Endothelial cell of umbilical vein (primary cell): Measurements from ENCODE around the gene TCERG1L.

Experiments used
- JUN ChIP-seq: IDR thresholded peaks from 2 replicates; pipeline ENCODE4 v1.6.1; 2011; ENCODE audit warnings: borderline replicate concordance, low read depth; ENCODE audit not compliant: insufficient read length, insufficient read depth
- POLR2AphosphoS5 ChIP-seq: IDR thresholded peaks from 2 replicates; pipeline ENCODE4 v1.6.1; 2012; ENCODE audit warnings: low read depth, mild to moderate bottlenecking, control low read depth, low read length, moderate library complexity; ENCODE audit not compliant: insufficient read depth
- TF ChIP-seq, protein P1 (sequence below), 2 donors: IDR thresholded peaks; 1 replicate in 1 of 2; 2 replicates in 1 of 2; pipeline ENCODE4 v1.5.1; 2011; ENCODE audit warnings: low read length in 2 of 2, mild to moderate bottlenecking in 2 of 2, moderate library complexity in 2 of 2, control low read depth in 1 of 2, inconsistent platforms in 1 of 2, low read depth in 1 of 2; ENCODE audit not compliant: insufficient read depth in 1 of 2; ENCODE audit errors: extremely low read depth in 1 of 2
- TF ChIP-seq, protein P2 (sequence below): IDR thresholded peaks from 2 replicates; pipeline ENCODE4 v1.6.1; 2011; ENCODE audit not compliant: insufficient read depth, insufficient read length

DNA sequence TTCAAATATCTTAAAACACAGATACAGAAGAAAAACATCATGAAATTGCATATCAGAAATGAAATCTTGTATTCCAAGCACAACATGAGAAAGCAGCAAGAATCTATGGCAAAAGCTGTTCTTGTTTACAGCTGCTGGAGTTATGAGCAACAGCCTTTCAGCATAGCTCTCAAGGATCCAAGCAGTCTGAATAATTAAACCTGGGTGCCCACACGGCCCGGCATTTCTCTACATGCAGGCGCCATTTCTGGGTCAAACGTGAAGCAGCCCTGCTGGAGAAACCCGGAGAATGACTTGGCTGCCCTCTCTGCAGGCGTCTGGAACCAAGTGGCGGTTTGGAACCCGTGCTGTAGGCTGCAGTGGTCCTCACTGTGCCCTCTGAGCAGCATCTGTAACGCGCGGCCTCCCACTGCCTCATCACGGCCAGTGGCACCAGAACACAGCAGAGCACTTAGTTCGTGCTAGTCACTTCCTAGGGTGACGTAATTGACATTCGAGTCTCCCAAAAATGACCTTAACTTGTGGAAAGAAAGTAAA is 213.0 kb downstream of the TCERG1L start:
- TF ChIP-seq, protein P1, sequence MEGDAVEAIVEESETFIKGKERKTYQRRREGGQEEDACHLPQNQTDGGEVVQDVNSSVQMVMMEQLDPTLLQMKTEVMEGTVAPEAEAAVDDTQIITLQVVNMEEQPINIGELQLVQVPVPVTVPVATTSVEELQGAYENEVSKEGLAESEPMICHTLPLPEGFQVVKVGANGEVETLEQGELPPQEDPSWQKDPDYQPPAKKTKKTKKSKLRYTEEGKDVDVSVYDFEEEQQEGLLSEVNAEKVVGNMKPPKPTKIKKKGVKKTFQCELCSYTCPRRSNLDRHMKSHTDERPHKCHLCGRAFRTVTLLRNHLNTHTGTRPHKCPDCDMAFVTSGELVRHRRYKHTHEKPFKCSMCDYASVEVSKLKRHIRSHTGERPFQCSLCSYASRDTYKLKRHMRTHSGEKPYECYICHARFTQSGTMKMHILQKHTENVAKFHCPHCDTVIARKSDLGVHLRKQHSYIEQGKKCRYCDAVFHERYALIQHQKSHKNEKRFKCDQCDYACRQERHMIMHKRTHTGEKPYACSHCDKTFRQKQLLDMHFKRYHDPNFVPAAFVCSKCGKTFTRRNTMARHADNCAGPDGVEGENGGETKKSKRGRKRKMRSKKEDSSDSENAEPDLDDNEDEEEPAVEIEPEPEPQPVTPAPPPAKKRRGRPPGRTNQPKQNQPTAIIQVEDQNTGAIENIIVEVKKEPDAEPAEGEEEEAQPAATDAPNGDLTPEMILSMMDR (IDR thresholded peaks at IDR 0.05; ENCODE audit: extremely low read depth in 1 of 2, insufficient read depth in 1 of 2, low read depth in 1 of 2, low read length in 2 of 2) = no peak
- TF ChIP-seq JUN (no peak), POLR2AphosphoS5 (no peak)
- TF ChIP-seq, protein P2, sequence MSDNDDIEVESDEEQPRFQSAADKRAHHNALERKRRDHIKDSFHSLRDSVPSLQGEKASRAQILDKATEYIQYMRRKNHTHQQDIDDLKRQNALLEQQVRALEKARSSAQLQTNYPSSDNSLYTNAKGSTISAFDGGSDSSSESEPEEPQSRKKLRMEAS = no peak
